Left renal cortex interstitium (tissue), 4 donors: Measurements from ENCODE around the gene RALGAPB. TPM values are rescaled to one million over a fixed set of nuclear protein-coding genes. Genes with fewer than 3 reads are reported as not detected.
"Not testable (repeated sequence)": the region's sequence is repeated elsewhere in the genome, so short reads cannot be mapped to it uniquely, and the experiment has no call there.

Experiments used
- DNase-seq, 4 donors: peaks; one replicate each; pipeline ENCODE4 v3.0.0-alpha.2; 2013; ENCODE audit warnings: low read depth in 4 of 4, low spot score in 2 of 4, missing footprints in 1 of 4
- polyA plus RNA-seq, 4 donors: library from polyadenylated mRNA; unstranded; fragments of 120-200 nt; gene quantifications; one replicate each; pipeline ENCODE4 v1.2.1, GENCODE V29; 2013; ENCODE audit not compliant: insufficient read length in 4 of 4

RALGAPB gene
- polyA plus RNA-seq, 4 donors = 28.4 to 44.4 (median 38.3) TPM

DNA sequence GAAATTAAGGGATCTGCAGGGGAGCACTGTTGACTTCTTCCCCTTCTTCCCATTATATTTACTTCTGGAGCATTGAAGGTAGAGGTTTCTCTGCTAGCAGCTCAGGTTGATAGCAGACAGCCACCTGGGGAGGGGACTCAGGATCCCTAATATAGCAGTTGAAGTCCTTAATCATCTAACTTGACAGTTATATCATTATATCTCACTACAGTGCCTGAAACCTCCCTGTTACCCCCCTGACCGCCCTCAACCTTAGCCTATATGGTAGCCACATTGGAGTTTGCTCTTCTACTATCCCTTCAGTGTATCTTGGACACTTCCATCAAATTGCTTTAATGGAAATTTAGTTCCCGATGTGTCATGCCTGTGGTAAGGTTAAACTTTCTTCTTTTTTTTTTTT lies 7.0 kb downstream of the RALGAPB start:
- DNase-seq = no peak

DNA sequence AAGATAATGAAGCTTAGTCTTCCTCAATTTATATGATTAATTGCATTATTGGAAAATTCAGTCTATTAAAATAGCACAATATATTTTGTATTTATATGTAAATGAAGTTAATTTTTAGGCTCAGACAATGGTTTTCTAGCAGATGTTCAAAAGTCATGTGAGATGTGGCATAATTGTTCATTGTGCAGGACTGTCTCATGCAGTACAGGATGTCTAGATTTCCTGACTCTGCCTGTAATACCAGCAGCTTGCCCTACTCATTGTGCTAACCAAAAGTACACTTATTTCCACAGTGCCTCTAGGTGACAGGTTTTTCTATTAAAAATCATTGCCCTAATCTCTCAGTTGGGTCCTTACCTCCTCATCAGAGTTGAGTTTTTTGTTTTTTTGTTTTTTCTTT lies 12.4 kb downstream of the RALGAPB start:
- DNase-seq = no peak

DNA sequence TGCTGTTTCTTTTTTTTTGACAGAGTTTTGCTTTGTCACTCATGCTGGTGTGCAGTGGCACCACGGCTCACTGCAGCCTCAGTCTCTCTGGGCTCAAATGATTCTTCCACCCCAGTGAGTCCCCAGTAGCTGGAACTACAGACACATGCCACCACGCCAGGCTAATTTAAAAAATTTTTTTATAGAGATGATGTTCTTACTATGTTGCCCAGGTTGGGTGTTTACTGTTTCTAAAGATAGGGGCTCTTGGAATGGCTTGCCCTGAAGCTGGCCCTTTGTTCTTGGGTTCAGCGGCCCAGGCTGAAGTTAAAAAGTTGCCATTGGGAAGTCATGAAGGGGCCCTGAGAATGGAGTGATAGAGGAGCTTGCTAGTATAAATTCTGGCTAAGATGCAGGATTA lies 16.5 kb downstream of the RALGAPB start:
- no peak for DNase-seq

DNA sequence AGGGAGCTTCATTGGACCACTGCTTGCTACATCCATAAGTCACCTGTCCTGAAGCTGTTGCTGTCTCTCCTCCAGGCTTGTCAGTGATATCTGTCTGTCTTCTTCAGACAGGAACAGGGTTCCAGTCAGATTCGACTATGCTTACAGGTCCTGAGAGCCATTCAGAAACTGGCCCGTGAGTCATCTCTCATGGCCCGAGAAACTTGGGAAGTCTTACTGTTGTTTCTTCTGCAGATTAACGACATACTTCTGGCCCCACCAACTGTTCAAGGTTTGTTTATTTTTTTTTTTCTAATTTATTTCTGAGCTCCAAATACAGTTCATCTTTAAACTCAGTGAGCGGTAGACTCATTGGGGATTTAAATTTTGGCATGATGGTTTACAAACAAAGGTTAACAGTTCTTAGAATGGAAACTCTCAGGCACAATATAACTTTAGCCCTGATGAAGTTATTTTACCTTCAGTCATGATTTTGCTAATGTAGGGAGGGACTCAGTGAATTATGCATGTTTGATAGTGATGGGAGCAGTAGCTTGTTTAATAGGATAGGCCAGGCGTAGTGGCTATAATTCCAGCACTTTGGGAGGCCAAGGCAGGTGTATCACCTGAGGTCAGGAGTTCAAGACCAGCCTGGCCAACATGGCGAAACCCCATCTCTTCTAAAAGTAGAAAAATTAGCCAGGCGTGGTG lies 24.7 kb downstream of the RALGAPB start:
- DNase-seq = no peak

DNA sequence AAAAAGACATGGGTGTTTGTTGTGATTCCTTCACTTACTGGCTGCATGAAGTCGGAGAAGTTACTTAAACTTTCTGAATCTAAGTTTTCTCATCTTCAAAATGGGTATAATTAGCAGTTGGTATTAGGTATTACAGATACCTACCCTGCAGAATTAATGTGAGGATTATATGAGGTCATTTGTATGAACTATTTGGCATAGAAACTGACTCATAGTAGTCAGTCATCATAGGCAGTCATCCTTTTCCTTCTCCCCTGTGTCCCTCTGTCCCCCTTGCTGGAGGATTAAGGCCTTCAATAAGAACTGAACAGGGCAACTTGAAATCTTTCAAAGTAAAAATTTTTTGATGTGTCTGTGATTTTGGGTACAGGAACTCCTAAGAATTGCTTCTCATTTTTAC lies 26.3 kb downstream of the RALGAPB start:
- no peak for DNase-seq

DNA sequence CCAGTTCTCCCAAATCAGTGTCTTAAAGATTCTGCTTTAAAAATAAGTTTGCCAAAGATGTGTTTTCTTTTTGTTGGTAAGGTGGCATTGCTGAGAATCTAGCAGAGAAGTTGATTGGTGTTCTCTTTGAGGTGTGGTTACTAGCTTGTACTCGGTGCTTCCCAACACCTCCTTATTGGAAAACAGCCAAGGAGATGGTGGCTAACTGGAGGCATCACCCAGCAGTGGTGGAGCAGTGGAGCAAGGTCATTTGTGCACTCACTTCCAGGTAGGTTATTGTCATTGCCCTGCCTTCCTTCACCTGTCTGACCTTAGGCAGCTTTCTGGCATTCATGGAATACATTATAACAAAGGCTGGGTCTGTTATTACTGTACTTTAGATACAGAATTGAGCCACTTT lies 26.7 kb downstream of the RALGAPB start:
- no peak for DNase-seq

DNA sequence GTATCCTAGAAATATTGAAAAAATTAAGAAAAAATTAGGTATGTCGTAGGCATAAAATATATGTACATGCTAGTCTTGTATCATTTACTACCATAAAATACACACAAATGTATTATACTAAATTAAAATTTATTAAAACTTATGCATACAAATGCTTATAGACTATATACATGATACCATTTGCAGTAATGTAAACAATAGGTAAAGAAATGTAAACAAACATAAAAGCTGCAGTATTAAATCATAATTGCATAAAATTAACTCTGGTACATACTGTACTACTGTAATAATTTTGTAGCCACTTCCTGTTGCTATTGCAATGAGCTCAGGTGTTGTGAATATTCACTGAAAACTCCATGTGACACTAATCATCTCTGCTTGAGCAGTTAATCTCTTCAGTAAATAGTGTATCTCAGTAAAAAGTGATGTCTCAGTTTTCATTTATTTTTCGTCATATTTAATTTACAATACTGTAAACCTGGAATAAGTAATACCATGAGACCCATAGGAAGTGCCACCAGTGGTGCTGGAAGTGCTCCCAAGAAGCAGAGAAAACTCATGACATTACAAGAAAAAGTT lies 29.3 kb downstream of the RALGAPB start:
- no peak for DNase-seq

DNA sequence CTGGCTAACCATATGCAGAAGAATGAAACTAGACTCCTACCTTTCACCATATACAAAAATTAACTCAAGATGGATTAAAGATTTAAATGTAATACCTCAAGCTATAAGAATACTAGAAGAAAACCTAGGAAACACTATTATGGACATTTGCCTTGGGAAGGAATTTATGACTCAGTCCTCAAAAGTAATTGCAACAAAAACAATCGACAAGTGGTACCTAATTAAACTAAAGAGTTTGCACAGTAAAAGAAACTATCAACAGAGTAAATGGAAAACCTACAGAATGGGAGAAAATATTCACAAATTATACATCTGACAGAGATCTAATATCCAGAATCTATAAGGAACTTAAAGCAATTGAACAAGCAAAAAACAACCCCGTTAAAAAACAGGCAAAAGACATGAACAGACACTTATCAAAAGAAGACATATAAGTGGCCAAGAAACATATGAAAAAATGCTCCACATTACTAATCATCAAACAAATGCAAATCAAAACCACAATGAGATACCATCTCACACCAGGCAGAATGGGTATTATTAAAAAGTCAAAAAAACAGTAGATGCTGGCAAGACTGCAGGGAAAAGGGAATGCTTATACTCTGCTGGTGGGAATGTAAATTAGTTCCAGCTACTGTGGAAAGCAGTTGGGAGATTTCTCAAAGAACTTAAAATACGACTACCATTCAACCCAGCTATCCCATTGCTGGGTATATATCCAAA lies 31.9 kb downstream of the RALGAPB start:
- no peak for DNase-seq

DNA sequence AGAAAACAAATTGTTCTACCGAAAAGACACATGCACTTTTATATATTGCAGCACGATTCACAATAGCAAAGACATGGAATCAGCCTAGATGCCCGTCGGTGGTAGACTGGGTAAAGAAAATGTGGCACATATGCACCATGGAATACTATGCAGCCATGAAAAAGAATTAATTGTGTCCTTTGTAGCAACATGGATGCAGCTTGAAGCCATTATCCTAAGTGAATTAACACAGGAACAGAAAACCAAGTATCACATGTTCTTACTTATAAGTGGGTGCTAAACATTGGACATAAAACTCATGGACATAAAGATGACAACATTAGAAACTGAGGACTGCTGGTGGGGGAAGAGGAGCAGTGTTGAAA lies 32.4 kb downstream of the RALGAPB start:
- DNase-seq = no peak

DNA sequence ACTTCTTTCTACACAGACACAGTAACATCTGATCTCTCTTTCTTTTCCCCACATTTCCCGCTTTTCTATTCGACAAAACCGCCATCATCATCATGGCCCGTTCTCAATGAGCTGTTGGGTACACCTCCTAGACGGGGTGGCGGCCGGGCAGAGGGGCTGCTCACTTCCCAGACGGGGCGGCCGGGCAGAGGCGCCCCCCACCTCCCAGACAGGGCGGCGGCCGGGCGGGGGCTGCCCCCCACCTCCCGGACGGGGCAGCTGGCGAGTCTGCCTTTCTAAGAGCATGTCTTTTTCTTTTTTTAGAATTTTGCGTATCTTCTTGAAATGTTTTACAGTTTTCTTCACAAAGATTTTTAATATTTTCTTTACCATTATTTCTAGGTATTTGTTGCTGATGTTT lies 39.1 kb downstream of the RALGAPB start:
- not testable (repeated sequence) for DNase-seq

DNA sequence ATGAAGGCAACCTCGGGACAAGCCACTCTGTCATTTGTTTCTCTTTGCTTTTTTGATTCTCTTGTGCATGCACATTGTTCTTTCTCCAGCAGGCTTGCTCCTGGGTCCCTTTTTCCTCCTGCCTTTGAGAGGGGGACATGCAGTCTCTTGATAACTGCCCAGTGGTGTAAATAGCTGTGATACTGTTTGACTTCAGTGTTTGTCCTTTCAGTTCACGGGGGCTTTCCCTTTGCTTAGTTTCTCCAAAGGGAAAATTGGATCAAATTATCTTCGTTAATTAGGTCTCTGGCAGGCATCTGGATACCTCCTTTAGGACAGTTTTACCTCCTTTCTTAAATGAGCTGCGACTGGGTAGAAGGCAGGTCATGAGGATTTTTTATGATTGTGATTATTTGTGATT lies 41.5 kb downstream of the RALGAPB start:
- DNase-seq = no peak

DNA sequence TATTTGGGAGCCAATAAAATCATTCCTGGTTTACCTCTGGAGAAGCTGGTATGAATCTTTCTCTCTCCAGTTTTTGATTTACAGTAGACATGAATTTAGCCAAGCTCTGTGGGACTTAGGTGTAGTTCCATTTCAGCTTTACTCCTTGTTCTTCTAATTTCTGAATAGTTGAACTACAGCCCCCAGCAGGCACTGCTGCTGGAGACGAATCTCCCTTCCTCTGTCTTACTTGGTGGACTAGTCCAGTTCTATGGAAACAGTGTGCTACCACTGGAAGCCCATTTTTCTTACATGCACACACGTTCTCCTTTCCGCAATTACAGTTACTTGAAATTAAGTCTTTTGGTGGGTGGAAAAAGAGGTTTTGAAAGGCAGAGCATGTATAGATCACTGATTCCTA lies 42.3 kb downstream of the RALGAPB start:
- no peak for DNase-seq

DNA sequence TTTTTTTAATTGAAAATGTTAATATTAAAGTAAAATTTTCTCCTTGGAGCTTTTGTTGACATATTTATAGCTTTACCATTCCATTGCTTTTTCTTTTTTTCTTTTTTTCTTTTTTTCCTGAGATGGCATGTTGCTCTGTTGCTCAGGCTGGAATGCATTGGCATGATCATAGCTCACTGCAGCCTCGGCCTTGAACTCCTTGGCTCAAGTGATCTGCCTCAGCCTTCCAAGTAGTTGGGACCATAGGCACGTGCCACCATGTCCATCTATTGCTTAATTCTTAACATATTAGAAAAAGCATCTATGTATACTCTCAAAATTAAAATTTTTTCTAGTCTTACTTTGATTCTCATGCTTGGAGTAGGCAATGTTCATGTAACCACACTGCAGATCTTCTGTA lies 43.0 kb downstream of the RALGAPB start:
- no peak for DNase-seq

DNA sequence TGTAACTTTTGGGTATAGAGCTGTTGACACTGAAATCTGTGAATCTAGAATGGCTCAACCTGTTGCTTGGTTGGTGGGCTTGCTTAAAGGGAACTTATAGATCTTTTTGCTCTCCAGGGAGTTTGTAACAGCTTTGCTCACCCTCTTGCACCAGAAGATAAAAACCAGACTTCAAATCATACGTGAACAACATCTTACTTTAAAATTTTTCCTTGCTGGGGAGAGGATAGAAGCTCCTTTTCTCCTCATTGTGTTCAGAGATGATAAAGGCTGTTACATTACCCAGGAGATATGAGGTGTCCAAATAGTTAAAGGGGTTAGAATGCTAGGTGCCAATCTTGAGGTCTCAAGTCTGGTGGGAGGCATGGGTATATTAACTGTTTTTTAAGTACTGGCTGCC lies 46.8 kb downstream of the RALGAPB start:
- no peak for DNase-seq

DNA sequence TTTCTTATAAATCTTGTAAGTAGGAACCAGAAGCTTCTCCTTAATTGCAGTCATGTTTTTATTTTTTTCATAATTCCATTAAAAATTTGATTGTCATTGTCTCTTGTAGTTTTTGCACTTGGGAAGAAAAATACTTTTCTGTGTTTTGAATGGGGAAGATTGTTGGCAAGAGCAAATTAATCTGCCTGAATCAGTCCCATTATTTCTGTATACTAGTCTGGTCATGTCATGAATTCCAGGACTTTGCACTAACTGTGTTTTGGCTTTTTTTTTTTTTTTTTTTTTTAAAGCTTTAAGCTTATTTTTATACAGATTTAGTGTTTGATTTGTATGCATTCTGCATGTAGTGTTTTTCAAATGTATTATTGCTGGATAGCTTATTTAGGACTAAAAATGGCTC lies 47.6 kb downstream of the RALGAPB start:
- no peak for DNase-seq

DNA sequence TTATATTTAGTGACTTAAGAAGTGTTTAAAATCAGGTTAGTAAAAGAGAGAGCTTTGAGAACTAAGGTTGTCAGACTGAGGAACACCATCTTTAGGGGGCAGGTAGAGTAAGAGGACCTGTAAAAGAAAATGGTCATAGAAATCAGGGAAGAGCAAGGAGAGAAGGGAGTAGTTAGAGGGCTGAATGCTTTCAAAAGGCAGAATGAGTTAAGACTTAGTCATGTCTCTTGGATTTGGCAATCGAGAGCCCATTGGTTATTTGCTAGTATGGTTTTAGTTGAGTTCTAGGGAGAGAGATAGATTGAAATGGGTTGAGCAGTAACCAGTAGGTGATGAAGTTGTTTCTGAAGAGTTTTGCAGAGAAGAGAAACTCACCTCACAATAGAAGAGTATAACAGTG lies 51.1 kb downstream of the RALGAPB start:
- DNase-seq = no peak

DNA sequence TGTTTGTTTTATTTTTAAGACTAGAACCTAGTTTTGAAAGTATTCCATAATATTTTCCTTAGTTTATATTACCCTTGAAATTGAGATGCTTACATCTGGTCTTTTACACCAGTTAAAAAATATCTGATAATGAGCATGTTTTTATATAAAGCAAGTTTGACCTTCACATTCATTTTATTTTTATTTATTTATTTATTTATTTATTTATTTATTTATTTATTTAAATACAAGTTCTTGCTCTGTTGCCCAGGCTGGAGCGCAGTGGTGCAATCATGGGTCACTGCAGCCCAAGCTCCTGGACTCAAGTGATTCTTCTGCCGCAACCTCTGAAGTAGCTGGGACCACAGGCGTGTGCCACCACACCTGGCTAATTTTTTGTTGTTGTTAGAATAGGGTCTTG lies 55.5 kb downstream of the RALGAPB start:
- no peak for DNase-seq

DNA sequence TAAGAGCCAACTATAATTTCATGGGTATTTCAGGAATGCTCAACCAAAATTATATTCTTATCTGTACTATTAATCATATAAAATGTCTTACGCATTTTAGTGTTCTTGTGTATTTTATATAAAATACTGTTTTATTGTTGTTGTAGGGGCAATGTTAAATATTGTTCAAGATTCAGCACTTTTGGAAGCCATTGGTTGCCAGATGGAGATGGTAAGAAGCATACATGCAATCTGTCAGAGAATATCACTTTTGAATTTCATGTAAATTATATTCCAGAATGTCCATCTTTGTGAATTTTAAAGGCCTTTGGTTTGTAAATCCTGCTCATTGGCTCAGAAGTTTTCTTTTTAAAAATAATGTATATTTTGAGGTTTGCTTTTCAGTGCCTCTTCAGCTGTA lies 58.4 kb downstream of the RALGAPB start:
- no peak for DNase-seq

DNA sequence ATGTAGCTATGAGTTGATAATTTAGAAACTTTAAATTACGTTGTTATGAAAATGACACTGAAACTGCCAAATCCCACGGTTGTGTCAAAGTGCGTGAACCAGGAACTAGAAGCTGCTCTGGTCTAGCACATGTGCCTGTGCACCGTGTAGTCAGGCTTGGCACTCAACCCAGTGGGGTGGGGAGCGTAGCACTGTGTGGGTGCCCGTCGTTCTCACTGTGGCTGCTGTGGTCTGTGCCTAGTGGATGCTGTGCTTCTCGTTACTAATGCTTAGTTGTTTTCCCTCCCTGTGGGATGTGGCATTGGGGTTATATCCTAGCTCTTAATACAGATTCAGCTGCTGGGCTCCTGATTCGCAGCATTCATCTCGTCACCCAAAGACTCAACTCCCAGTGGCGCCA lies 62.1 kb downstream of the RALGAPB start:
- DNase-seq = no peak

DNA sequence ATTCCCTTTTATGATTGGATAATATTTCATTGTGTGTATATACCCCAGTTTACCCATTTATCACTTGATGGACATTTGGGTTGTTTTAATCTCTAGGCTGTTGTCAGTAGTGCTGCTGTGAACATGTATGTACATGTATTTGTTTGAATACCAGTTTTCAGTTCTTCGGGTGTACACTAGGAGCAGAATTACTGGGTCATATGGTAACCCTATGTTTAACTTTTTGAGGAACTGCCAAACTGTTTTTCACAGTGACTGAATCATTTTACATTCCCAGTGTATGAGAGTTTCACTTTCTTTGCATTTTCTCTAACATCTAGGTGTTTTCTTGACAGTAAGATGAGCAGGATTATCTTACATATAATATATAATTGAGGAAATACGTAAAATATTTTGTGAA lies 63.7 kb downstream of the RALGAPB start:
- DNase-seq = no peak

DNA sequence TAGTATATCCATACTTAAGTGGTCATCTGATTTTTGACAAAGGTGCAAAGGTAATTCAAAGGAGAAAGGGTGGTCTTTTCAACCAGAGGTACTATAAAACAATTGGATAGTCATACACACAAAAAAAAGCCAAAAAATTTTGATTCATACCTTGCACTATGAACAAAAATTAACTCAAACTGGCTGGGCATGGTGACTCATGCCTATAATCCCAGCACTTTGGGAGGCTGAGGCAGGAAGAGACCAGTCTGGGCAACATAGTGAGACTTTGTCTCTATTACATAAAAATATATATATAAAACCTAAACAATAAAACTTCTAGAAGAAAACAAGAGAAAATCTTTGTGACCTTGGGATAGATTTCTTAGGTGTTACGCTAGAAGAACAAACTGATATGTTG lies 64.5 kb downstream of the RALGAPB start:
- no peak for DNase-seq

DNA sequence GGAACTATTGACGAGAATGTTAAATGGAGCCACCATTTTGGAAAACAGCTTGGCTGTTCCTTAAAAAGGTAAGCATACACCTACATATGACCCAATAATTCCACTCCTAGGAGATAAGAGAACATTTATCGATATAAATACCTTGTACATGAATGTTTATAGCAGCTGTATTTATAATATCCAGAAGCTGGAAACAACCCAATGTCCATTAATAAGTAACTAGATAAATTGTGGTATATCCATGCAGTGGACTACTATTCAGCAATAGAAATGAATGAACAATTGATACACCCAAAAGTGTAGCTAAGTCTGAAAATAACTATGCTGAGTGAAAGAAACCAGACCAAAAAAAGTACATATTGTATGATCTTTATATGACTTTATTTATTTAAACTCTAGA lies 66.1 kb downstream of the RALGAPB start:
- no peak for DNase-seq
